GM19035 (cell line): ENCODE results near the gene CLMN.
"Not testable (repeated sequence)": the region's sequence is repeated elsewhere in the genome, so short reads cannot be mapped to it uniquely, and the experiment has no call there.

Source experiments
- ATAC-seq: cut with Tn5 transposase; IDR thresholded peaks from one replicate; pipeline ENCODE4 v1.9.1; 2021; ENCODE audit not compliant: unreplicated experiment

The CLMN gene

DNA sequence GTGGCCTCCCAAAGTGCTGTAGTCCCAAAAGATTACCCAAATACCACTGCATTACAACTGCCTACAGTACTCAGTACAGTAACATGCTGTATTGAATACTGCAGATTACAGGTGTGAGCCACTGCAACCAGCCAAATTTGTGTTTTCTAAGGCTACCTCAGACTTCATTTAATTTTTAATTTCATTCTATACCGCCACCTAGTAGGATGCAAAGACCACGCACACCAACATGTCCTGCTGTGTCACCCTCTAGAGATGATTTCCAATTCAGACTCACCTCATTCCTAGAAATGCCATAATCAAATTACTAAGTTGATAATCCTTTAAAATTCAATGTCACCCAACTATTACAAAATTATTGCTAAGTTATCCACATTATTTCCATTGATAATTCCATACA is 177.5 kb downstream of the CLMN start:
- no peak for ATAC-seq

DNA sequence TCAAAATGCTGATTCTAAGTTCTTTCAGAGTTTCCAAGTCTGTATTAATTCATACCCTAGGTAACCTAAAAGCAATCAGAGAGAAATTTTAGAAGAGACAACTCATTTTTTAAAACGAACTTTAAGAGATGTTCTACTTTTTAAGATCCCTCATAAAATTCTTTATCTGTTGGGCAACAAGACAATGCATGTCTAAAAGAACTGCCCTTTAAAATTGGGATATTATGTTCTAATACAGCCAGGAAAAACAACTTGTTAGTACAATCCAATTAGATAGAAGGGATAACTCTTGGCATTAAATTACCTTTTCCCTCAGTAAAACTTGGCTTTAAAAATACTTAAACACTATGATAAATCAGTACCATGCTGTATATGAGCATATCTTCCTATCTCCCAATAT is 178.0 kb downstream of the CLMN start:
- ATAC-seq: no peak

- ATAC-seq: no peak
Measured at GRCh38 chr14:95140060-95140858, 179.4 kb downstream of the CLMN start.

GRCh38 chr14:95138876-95139275 is 180.8 kb downstream of the CLMN start:
- ATAC-seq: no peak

DNA sequence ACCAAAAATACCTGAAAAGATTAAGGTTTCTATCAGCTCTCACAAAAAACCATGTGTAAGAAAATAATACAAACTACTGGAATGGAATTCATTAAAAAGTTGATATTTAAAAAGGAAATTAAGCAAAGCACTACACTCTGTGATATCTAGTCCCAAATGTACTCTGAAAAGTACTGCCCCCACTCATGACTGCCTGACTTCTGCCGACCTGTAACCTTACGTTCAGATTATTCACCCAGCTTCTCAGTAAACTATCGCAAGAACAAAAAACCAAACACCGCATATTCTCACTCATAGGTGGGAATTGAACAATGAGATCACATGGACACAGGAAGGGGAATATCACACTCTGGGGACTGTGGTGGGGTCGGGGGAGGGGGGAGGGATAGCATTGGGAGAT is 181.3 kb downstream of the CLMN start:
- not testable (repeated sequence) for ATAC-seq

DNA sequence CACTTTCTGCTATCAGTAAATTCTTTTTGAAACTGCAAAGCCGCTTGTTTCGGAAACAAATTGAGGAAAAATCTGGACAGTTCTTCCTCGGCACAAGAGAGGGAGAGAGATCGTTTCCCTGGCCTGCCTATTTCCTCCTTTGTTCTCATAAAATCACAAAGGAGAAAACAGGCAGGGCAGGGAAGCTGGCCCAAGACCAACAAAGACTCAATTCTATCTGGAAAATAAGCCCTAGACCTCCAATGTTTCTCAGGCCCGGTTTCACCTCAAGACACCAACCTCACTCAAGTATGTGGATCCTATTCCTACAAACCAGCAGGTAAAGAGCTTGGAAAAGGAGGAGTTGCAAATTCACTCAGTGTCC is 181.9 kb downstream of the CLMN start:
- ATAC-seq: no peak

DNA sequence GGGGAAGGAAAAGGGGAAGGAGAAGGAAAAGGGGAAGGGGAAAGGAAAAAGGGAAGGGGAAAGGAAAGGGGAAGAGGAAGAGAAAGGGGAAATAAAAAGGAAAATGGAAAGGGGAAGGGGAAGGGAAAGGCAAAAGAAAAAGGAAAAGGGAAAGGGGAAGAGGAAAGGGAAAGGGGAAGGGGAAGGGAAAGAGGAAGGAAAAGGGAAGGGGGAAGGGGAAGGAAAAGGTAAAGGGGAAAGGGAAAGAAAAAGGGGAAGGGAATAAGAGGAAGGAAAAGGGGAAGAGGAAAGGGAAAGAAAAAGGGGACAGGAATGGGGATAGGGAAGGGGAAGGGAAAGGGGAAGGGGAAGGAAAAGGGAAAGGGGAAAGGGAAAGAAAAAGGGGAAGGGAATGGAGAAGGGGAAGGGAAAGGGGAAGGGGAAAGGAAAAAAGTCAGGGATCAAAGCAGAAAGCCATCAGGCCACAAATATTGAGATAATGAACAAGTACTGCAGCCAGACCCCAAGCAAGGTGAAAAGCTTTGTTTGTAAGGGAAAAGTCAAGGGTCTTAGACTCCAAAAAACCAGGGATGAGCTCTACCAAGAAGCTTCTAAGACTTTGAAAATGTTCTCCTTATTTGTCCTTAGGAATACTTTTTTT is 182.4 kb downstream of the CLMN start:
- no peak for ATAC-seq

- no peak for ATAC-seq
Measured at GRCh38 chr14:95136631-95137030, 183.1 kb downstream of the CLMN start.

GRCh38 chr14:95134304-95134933 is 185.3 kb downstream of the CLMN start:
- ATAC-seq: no peak

GRCh38 chr14:95133282-95133681 is 186.4 kb downstream of the CLMN start:
- no peak for ATAC-seq

GRCh38 chr14:95132760-95133159 is 186.9 kb downstream of the CLMN start:
- ATAC-seq: no peak
